OCI-LY1 (cell line): ENCODE results near the gene SLC35F3.

Source experiments
- EZH2 ChIP-seq: fragments of 200-600 bp; sonication (generic), shearing (Covaris generic); IDR thresholded peaks from 2 replicates; pipeline ENCODE4 v1.8.0; 2017; ENCODE audit warnings: borderline replicate concordance, mixed run types, mild to moderate bottlenecking, antibody characterized with exemption, low read length, moderate library complexity, mixed read lengths
- TF ChIP-seq, protein P1 (sequence below): fragments of 200-600 bp; sonication (generic), shearing (Covaris generic); IDR thresholded peaks from 2 replicates; pipeline ENCODE4 v1.5.1; 2017; ENCODE audit warnings: mild to moderate bottlenecking, antibody characterized with exemption, low read length, moderate library complexity, mixed read lengths

DNA sequence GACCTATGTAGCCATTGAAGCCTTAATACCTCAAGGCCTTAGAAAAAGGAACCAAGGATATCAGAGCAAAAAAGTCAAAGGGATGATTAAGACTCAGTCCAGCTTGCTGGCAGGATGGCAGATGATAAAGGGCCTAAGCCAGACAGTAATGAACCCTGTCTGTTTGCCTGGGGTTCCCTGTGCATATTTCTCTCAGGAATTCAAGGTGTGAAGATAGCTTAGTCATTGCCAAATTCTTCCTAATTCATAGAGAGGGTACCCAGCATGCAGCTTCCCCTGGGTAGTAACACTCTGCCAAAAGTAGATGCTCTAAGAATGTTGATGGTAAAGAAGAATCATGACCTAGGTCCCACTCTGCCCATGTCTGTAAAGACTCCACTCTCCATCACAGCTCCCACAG is 258.2 kb downstream of the SLC35F3 start:
- TF ChIP-seq, protein P1, sequence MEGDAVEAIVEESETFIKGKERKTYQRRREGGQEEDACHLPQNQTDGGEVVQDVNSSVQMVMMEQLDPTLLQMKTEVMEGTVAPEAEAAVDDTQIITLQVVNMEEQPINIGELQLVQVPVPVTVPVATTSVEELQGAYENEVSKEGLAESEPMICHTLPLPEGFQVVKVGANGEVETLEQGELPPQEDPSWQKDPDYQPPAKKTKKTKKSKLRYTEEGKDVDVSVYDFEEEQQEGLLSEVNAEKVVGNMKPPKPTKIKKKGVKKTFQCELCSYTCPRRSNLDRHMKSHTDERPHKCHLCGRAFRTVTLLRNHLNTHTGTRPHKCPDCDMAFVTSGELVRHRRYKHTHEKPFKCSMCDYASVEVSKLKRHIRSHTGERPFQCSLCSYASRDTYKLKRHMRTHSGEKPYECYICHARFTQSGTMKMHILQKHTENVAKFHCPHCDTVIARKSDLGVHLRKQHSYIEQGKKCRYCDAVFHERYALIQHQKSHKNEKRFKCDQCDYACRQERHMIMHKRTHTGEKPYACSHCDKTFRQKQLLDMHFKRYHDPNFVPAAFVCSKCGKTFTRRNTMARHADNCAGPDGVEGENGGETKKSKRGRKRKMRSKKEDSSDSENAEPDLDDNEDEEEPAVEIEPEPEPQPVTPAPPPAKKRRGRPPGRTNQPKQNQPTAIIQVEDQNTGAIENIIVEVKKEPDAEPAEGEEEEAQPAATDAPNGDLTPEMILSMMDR: no peak
- no peak for TF ChIP-seq EZH2
